IMR-90 (cell line): ENCODE data around the gene AKR7A2. TPM values are rescaled to one million over a fixed set of nuclear protein-coding genes. Genes with fewer than 3 reads are reported as not detected.

Experiments used
- ATAC-seq: fragments of 200-7000 bp; cut with Tn5 transposase; 2 replicates; pipeline ENCODE4 v1.9.1; 2020; ENCODE audit warnings: low read depth, mild to moderate bottlenecking, moderate library complexity
- BruUV-seq: library from RNA; stranded (reverse); fragments of 400-500 nt; replicated peaks from 2 replicates; lab custom pipeline; 2021; lab: Mats Ljungman, UMichigan
- CTCF ChIA-PET: fragments of 300-600 bp; formaldehyde crosslinking; extraction: SDS; loops from one replicate; lab custom pipeline; 2021; ENCODE audit warnings: antibody characterized with exemption; lab: Yijun Ruan, JAX
- POLR2A ChIA-PET: fragments of 300-600 bp; sonication (Branson Sonifier 250); formaldehyde crosslinking; loops from one replicate; lab custom pipeline; 2022; ENCODE audit warnings: antibody characterized with exemption; ENCODE audit not compliant: unreplicated experiment; lab: Charles Lee
- DNase-seq: peaks from one replicate; pipeline ENCODE4 v3.0.0; 2013
- H2AFZ ChIP-seq: replicated peaks from 2 replicates; pipeline ENCODE3; 2013; ENCODE audit warnings: low read length, mild to moderate bottlenecking; ENCODE audit not compliant: poor library complexity
- H2AK5ac ChIP-seq: 2 replicates; pipeline ENCODE4 v1.6.1; 2013; ENCODE audit warnings: low read depth, low read length, inconsistent platforms
- H2AK9ac ChIP-seq: replicated peaks from 2 replicates; pipeline ENCODE3; 2013; ENCODE audit warnings: mild to moderate bottlenecking, low read depth, low read length, moderate library complexity; ENCODE audit not compliant: poor library complexity
- H2BK120ac ChIP-seq: 2 replicates; pipeline ENCODE4 v1.6.1; 2013; ENCODE audit warnings: low read depth, low read length, inconsistent platforms
- H2BK15ac ChIP-seq: 3 replicates; pipeline ENCODE4 v1.6.1; 2013; ENCODE audit warnings: low read depth, low read length, inconsistent platforms
- H2BK20ac ChIP-seq: 2 replicates; pipeline ENCODE4 v1.6.1; 2013; ENCODE audit warnings: low read depth, mild to moderate bottlenecking, inconsistent platforms, low read length, moderate library complexity
- H2BK5ac ChIP-seq: 2 replicates; pipeline ENCODE4 v1.6.1; 2013; ENCODE audit warnings: mild to moderate bottlenecking, low read depth, low read length, inconsistent platforms; ENCODE audit not compliant: poor library complexity, severe bottlenecking
- H3K14ac ChIP-seq: replicated peaks from 2 replicates; pipeline ENCODE4 v1.6.1; 2013; ENCODE audit warnings: low read depth, low read length, inconsistent platforms
- H3K18ac ChIP-seq: 2 replicates; pipeline ENCODE4 v1.6.1; 2013; ENCODE audit warnings: low read depth, low read length, control low read depth
- H3K23ac ChIP-seq: 2 replicates; pipeline ENCODE4 v1.6.1; 2013; ENCODE audit warnings: low read depth, low read length, inconsistent platforms
- H3K27ac ChIP-seq: 2 replicates; pipeline ENCODE4 v1.5.1; 2013; ENCODE audit warnings: mild to moderate bottlenecking, control low read depth, low read length; ENCODE audit not compliant: insufficient read depth
- H3K27me3 ChIP-seq: 2 replicates; pipeline ENCODE4 v1.6.1; 2013; ENCODE audit warnings: low read length; ENCODE audit not compliant: control insufficient read depth, insufficient read depth
- H3K36me3 ChIP-seq: 2 replicates; pipeline ENCODE4 v1.6.1; 2013; ENCODE audit warnings: low read length, mixed read lengths; ENCODE audit not compliant: control insufficient read depth, insufficient read depth
- H3K4ac ChIP-seq: 2 replicates; pipeline ENCODE4 v1.6.1; 2013; ENCODE audit warnings: low read depth, low read length, inconsistent platforms
- H3K4me1 ChIP-seq: 2 replicates; pipeline ENCODE4 v1.6.1; 2013; ENCODE audit warnings: low read length, mixed read lengths; ENCODE audit not compliant: control insufficient read depth, insufficient read depth
- H3K4me2 ChIP-seq: 2 replicates; pipeline ENCODE4 v1.6.1; 2013; ENCODE audit warnings: low read depth, mild to moderate bottlenecking, control low read depth, low read length, moderate library complexity
- H3K4me3 ChIP-seq: 2 replicates; pipeline ENCODE4 v1.5.1; 2013; ENCODE audit warnings: low read depth, mild to moderate bottlenecking, control low read depth, low read length, moderate library complexity; ENCODE audit not compliant: insufficient read depth
- H3K56ac ChIP-seq: 2 replicates; pipeline ENCODE4 v1.6.1; 2013; ENCODE audit warnings: low read length, inconsistent platforms; ENCODE audit not compliant: insufficient read depth; ENCODE audit errors: extremely low read depth
- H3K79me1 ChIP-seq, 2 experiments: 2 replicates each; pipeline ENCODE4 v1.6.1; 2013; ENCODE audit warnings: low read length in 2 of 2, inconsistent platforms in 1 of 2, low read depth in 1 of 2
- H3K9ac ChIP-seq: 2 replicates; pipeline ENCODE4 v1.6.1; 2013; ENCODE audit warnings: low read depth, low read length, control low read depth
- H3K9me1 ChIP-seq: 2 replicates; pipeline ENCODE4 v1.6.1; 2013; ENCODE audit warnings: low read length, inconsistent platforms; ENCODE audit not compliant: insufficient read depth
- H3K9me3 ChIP-seq: 2 replicates; pipeline ENCODE4 v1.6.1; 2013; ENCODE audit warnings: low read length; ENCODE audit not compliant: control insufficient read depth, insufficient read depth
- H4K20me1 ChIP-seq: 2 replicates; pipeline ENCODE4 v1.6.1; 2013; ENCODE audit warnings: low read length, inconsistent platforms; ENCODE audit not compliant: insufficient read depth
- H4K5ac ChIP-seq: 2 replicates; pipeline ENCODE4 v1.6.1; 2013; ENCODE audit warnings: mild to moderate bottlenecking, low read depth, low read length, control low read depth
- H4K8ac ChIP-seq, 2 experiments: 2 replicates each; pipeline ENCODE4 v1.6.1; 2013; ENCODE audit warnings: low read depth in 2 of 2, low read length in 2 of 2, control low read depth in 1 of 2, inconsistent platforms in 1 of 2
- H4K91ac ChIP-seq: 2 replicates; pipeline ENCODE4 v1.6.1; 2013; ENCODE audit warnings: low read depth, low read length, inconsistent platforms; ENCODE audit not compliant: insufficient read depth
- BHLHE40 ChIP-seq: fragments of 150-350 bp; IDR thresholded peaks from 2 replicates; pipeline ENCODE4 v1.6.1; 2016; ENCODE audit warnings: mild to moderate bottlenecking, low read depth, low read length
- CEBPB ChIP-seq: IDR thresholded peaks from 2 replicates; pipeline ENCODE4 v1.6.1; 2012; ENCODE audit warnings: low read depth, low read length, improper control_type of control experiment
- CHD1 ChIP-seq: IDR thresholded peaks from 2 replicates; pipeline ENCODE4 v1.6.1; 2012; ENCODE audit warnings: low read depth, low read length, improper control_type of control experiment
- CTCF ChIP-seq: conservative IDR thresholded peaks from 2 replicates; pipeline ENCODE4 v1.5.1; 2012; ENCODE audit warnings: mild to moderate bottlenecking, low read depth, low read length, improper control_type of control experiment
- ELK1 ChIP-seq: fragments of 150-350 bp; IDR thresholded peaks from 2 replicates; pipeline ENCODE4 v1.6.1; 2016; ENCODE audit warnings: low read depth, mild to moderate bottlenecking, low read length, moderate library complexity, borderline replicate concordance
- FOS ChIP-seq: fragments of 150-350 bp; IDR thresholded peaks from 2 replicates; pipeline ENCODE4 v1.6.1; 2016; ENCODE audit warnings: low read depth, low read length
- MAFK ChIP-seq: IDR thresholded peaks from 2 replicates; pipeline ENCODE4 v1.6.1; 2012; ENCODE audit warnings: low read depth, low read length, improper control_type of control experiment
- MAZ ChIP-seq: IDR thresholded peaks from 2 replicates; pipeline ENCODE4 v1.6.1; 2012; ENCODE audit warnings: low read depth, mild to moderate bottlenecking, low read length, improper control_type of control experiment, moderate library complexity, borderline replicate concordance
- MXI1 ChIP-seq: IDR thresholded peaks from 2 replicates; pipeline ENCODE4 v1.6.1; 2012; ENCODE audit warnings: low read depth, mild to moderate bottlenecking, low read length, moderate library complexity, borderline replicate concordance
- NFE2L2 ChIP-seq: fragments of 150-350 bp; IDR thresholded peaks from 2 replicates; pipeline ENCODE4 v1.6.1; 2016; ENCODE audit warnings: low read depth, mild to moderate bottlenecking, low read length
- POLR2A ChIP-seq: IDR thresholded peaks from 2 replicates; pipeline ENCODE4 v1.6.1; 2012; ENCODE audit warnings: mild to moderate bottlenecking, low read depth, low read length
- RAD21 ChIP-seq: IDR thresholded peaks from 2 replicates; pipeline ENCODE4 v1.6.1; 2012; ENCODE audit warnings: low read length, improper control_type of control experiment
- RCOR1 ChIP-seq: IDR thresholded peaks from 2 replicates; pipeline ENCODE4 v1.6.1; 2012; ENCODE audit warnings: mild to moderate bottlenecking, low read length, improper control_type of control experiment; ENCODE audit not compliant: insufficient replicate concordance
- RFX5 ChIP-seq: IDR thresholded peaks from 2 replicates; pipeline ENCODE4 v1.8.0; 2012; ENCODE audit warnings: low read depth, mild to moderate bottlenecking, low read length, moderate library complexity
- SMC3 ChIP-seq: fragments of 150-350 bp; IDR thresholded peaks from 2 replicates; pipeline ENCODE4 v1.6.1; 2016; ENCODE audit warnings: low read depth, mild to moderate bottlenecking, antibody characterized with exemption, low read length, moderate library complexity
- USF2 ChIP-seq: fragments of 150-350 bp; IDR thresholded peaks from 2 replicates; pipeline ENCODE4 v1.6.1; 2017; ENCODE audit warnings: mild to moderate bottlenecking, antibody characterized with exemption, low read length, low read depth
- WGBS, 2 experiments: methylation state at CpG; one replicate each; pipeline versions ENCODE4 v1.1.5 to v1.1.7; 2013; ENCODE audit warnings: missing lambda C conversion rate in 2 of 2; ENCODE audit not compliant: insufficient read length in 1 of 2; ENCODE audit errors: extremely low coverage in 2 of 2; 5-methylcytosine and 5-hydroxymethylcytosine counted together
- dilution Hi-C: fragments of 300-500 bp; cut with HindIII; formaldehyde crosslinking; loops from one replicate; pipeline ENCODE4 v1.14.3; 2018; ENCODE audit warnings: low sequenced_read_pairs; ENCODE audit not compliant: unreplicated experiment
- in situ Hi-C: fragments of 300-500 bp; cut with MboI; formaldehyde crosslinking; loops from 3 replicates; pipeline ENCODE4 v1.14.3; 2019; ENCODE audit warnings: low sequenced_read_pairs, inconsistent platforms, mixed read lengths
- intact Hi-C: fragments of 100-400 bp; cut with micrococcal nuclease; formaldehyde crosslinking; loops from 2 replicates; pipeline ENCODE4 v1.10.0; 2022
- polyA plus RNA-seq, 3 experiments: library from polyadenylated mRNA; depleted of rRNA; stranded (reverse); fragments of >200 nt; gene quantifications; 2 replicates each; pipeline ENCODE4 v1.2.3, GENCODE V29; 2012; ENCODE audit warnings: low replicate concordance in 1 of 3
- total RNA-seq: library from RNA; depleted of rRNA; stranded (reverse); fragments of >200 nt; gene quantifications from 2 replicates; pipeline ENCODE4 v1.2.3, GENCODE V29; 2012

The AKR7A2 gene
- total and polyA plus RNA-seq, 2 of the 4 experiments (the other 2 are of a cell fraction): 55.8 to 60.2 TPM

GRCh38 chr1:19310061-19310460 lies 1.9 kb downstream of the AKR7A2 start:
- POLR2A ChIA-PET: no interaction called here
- CTCF ChIA-PET: no interaction called here
- intact Hi-C loops (loop anchor here (5.0 kb wide), 1 partner anchor 58 kb away; the partner anchor contains the start of genes EMC1 and MRTO4), dilution Hi-C loops (no loop called here), in situ Hi-C loops (no loop called here)
- WGBS, 2 experiments: no CpG with 5 or more reads among the region's 7 CpGs
- Histone ChIP-seq H4K91ac (no peak overlapping the region), H3K9ac (no peak overlapping the region), H2BK5ac (no peak overlapping the region), H4K20me1 (peaks cover 21% of the 10 kb centered on the region), H3K4ac (no peak overlapping the region), H2BK120ac (no peak overlapping the region), H3K23ac (no peak overlapping the region), H3K4me2 (no peak overlapping the region), H3K4me3 (no peak overlapping the region), H3K18ac (no peak overlapping the region), H2AK9ac (no peak overlapping the region), H3K9me3 (no peaks in the 10 kb centered on the region), H2BK15ac (no peak overlapping the region), H3K36me3 (peaks cover 30% of the 10 kb centered on the region), H2AK5ac (no peak overlapping the region), H3K14ac (no peak overlapping the region), H4K8ac (no peak overlapping the region), H3K56ac (no peak overlapping the region), H3K79me1 (peaks cover 18 to 60% of the 10 kb centered on the region in 2 experiments), H3K9me1 (peaks cover 26% of the 10 kb centered on the region), H2AFZ (no peak overlapping the region), H3K4me1 (peaks cover 18% of the 10 kb centered on the region), H2BK20ac (no peak overlapping the region), H3K27me3 (no peaks in the 10 kb centered on the region), H3K27ac (no peak overlapping the region), H4K5ac (no peak overlapping the region)
- TF ChIP-seq MAZ (no peak), BHLHE40 (no peak), MXI1 (no peak), RAD21 (no peak), ELK1 (no peak), RCOR1 (no peak), POLR2A (no peak), FOS (no peak), SMC3 (no peak), USF2 (no peak), CHD1 (no peak), RFX5 (no peak), CTCF (no peak), NFE2L2 (no peak), CEBPB (no peak), MAFK (no peak)
- no peak for DNase-seq
- ATAC-seq: no peak
- no TSS peak for BruUV-seq
